HG02623 (cell line): ENCODE data around the gene CASZ1.
A peak's percentile ranks its signal among the peaks of the same experiment; 100 is the strongest.

Experiments used
- ATAC-seq: cut with Tn5 transposase; IDR thresholded peaks from one replicate; pipeline ENCODE4 v1.9.1; 2021; ENCODE audit warnings: moderate library complexity; ENCODE audit not compliant: unreplicated experiment

The CASZ1 gene

DNA sequence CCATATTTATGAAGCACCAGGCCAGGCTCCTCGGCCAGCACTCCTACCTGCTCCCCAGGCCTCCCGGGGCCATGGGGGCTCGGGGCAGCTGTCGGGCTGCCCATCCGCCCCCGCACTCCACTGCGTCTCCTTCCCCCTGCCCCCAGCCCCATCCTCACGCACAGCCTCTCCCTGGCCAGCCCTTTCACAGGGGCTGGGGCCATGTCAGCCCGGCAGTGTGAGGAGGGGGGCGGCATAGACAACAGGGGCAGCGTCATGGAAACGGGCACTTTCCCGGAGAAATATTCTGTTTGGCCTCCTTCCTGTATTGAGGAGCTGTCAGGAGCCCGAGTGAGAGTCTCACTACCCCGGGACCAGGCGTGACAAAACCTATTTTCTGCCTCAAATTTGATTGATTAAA lies 87.3 kb downstream of the CASZ1 start:
- ATAC-seq: no peak

DNA sequence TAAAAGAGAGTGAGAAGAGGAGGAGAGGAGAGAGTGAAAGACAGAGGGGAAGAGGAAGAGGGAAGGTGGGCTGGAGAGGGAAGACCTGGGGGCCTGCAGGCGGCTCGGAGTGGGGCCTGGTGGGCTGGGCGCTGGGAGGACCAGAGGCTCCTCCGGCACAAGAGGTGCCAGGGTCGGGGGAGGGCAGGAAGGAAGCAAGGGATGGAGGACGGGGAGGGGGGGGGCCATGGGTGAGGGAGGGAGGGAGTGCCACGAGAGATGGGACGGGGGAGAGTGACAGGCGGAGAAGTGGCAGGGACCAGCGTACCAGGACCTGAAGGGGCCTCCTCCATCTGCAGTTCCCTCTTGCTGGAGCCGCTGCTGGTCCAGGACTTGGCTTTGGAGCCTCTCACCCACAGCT lies 87.7 kb downstream of the CASZ1 start:
- no peak for ATAC-seq

DNA sequence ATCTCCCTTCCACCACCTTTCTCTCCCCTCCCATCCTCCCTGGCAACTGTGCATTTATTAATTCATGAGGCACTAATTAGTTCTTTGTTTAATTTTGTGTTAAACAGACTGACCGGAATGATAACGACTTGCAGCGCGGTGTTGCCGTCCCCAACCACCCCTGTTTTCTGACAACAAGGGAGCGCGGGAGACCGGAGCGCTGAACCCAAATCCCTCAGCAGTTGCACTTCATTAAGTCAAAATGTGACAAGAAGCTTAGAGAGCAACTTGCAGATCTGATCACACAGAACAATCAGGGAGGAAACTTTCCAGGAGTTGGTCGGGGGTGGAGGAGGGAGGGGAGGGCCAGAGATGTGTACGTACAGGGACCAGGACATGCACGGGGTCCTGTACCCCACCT lies 89.2 kb downstream of the CASZ1 start:
- no peak for ATAC-seq

DNA sequence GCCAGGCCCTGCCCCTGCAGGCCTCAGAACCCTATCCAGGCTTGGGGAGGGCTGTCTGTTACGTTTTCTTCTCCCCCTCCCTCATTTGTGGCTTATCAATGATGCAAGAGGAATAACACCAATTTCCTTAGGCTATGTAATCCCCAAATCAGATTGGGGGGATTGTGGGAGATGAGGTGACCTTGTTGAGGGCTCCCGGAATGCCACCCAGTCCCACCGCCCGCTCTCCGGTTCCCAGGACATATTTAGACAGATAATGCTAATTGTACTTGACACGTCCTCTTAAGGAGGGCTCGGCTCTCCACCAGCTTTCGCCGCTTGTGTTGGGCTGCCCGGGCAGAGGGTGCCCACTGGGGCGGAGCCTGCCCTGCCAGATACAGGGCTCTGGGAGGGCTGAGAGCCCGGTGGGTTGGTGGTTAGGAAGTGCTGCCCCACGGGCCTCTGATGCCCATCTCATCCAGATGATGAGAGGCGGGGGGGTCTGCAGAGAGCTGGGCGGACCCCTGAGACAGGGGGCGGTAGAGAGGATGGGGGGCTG lies 90.0 kb downstream of the CASZ1 start:
- ATAC-seq: no peak

DNA sequence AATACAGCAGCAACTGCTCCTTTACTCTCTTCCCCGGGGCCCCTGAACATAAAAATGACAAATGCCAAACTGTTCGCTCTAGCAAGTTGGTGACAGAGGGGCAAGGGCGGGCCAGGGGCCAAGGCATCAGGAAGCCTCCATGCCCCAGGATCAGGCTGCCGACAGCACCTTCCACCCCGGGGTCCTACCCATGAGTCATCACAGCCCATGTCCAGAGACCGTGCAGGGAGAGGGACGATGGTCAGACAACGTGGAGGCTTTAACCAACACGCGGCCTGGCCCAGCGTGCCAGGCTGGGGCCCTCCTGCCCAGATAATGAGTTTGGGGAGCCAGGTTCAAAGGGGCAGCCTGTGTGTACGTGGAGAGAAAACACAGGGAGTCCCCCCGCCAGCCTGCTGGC lies 90.5 kb downstream of the CASZ1 start:
- no peak for ATAC-seq

DNA sequence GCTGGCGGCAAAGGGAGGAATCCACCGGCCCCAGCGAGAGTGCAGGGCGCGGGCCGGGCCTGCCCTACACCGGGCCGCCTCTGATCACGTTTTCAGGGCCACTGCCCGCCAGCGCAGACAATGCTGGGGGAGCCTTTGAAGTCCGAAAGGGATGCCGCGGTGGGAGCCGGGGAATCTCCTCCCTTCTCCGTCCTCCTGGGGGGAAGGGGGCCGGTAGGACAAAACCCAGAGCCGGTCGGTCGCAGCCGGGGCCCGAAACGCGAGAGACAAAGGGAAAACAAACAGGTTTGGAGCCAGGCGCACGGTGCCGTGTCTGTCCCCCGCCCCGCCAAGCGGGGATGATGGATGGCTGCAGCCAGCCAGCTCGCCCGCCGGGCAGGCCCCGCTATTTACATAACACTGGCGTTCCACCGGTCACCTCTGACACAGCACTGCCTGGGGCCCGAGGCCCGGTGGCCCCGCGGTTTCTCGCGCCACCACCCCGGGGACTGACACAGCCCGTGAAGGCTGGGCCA lies 92.0 kb downstream of the CASZ1 start:
- no peak for ATAC-seq

DNA sequence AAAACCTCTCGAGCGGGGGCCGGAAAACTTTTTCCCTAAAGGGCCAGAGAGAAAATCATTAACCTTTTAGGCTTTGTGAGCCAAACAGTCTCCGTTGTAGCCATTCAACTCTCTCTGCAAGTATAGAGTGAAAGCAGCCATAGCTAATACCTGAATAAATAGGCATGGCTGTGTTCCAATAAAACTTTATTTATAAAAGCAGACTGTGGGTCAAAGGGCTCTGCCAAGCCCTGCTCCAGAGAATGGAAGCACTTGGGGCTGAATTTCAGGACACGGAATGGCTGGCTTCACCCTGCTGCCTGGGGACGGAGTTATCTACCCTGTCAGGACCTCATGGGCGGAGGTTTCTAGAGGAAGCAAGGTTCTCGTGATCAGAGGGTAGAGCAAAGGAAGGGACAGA lies 92.7 kb downstream of the CASZ1 start:
- ATAC-seq: no peak

DNA sequence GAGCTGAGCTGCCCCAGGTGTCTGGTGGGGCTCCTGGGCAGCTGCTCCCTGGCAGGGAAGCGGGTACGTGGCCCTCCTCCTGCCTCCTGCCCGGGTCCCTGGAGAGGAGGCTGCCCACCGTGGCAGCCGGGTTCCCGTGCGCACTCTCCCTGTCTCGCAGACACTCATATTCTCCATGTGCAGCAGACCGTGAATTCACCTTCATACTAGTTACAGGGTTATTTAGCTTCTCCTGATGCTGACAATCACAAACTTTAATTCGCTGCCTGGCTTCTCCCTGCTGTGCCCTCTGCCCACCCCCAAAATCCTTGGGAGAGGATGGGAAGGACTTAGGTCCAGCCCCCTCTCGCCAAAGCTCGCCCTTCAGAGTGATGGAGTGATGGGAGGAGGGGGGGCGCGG lies 95.3 kb downstream of the CASZ1 start:
- no peak for ATAC-seq

DNA sequence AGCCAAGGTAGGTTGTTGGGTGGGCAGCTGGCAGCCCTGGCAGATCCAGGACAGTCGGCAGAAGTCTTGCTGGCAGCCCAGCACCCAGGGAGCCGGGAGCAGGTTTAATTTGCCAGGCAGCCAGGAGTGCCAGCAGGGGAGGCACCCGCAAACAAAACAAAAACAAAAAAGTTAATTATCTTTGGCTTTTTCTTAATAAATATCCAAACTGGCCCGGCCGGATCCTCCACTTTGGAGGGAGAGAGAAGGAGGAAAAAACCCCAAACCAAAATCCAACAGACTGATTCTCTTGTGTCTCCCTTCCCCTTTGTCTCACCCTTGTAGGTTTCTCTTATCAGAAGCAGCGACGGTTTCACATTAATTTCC lies 97.0 kb downstream of the CASZ1 start:
- no peak for ATAC-seq

DNA sequence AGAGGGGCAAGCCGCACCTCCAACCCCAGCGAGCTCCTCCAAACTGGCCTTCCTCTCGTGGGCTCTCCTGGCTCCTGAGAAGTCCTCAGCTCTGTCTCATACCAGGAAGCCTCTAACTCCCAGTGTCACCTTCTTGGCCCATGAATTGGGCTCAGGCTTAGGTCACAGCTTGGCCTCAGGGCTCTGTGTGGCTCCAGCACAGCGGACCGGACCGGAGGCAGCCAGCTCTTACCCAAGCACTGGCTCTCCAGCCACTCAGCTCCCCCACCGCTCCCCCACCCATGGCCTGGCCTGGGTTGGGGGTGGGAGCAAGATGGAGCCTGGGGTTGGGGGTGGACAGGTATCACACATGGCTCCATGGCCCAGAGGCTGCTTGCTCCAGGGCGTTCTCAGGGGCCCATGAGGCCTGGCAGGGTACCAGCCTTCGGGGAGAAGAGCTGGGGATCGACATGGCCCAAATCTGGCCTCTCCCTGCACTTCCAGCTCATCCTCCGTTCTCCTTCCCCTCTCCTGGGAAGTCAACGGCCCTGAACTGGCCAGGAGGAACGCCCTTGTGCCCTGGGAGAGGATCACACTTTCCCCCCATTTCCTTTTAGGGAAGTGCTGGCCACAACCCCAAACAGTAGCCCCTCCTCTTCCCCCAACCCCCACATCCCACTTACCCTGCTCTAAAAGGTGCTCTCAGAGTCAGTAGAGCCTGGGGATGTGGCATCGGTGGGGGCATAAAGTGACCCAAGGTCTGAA lies 97.5 kb downstream of the CASZ1 start:
- ATAC-seq: no peak

DNA sequence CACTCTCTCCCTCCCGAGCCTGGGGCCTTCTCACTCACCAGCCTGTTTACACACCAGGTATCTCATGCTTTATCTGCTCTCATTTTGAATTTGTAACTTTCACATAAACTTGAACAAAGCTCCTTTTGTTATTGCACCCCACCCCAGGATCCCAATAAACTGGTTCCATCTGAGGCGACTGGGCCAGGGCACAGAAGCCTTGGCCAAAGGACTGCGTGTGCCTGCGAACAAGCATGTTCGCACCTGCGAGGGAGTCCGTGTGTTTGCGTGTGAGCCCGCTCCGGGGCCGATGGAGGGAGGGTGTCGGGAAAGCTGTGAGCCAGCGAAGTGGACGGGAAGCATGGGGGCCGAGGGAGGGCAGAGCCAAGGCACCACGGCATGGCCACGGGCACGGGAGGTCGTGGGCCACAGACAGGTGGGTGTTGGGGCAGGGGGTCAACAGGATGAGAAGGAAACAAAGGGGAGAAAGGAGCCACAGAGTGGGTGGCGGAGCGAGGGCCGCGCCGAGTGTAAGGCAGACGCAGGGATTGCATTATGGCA lies 98.8 kb downstream of the CASZ1 start:
- no peak for ATAC-seq

DNA sequence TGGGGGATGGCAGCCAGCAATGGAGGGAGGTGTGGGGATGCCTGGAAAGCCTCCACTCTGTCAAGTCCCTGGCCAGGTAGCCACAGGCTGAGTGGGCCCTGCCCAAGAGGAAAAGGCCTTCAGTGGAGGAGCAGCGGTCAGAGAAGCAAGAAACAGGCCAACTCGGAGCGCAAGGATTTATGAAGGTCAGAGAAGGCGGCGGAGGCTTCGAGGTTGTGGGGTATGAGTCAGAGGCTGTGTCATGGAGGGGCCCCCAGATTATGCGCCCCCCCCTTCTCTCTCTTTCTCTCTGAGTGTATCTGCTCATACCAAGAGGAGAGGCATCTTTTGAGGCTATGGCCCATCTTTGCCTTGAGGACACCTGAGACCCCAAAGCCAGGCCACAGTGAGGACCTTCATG lies 99.5 kb downstream of the CASZ1 start:
- no peak for ATAC-seq

DNA sequence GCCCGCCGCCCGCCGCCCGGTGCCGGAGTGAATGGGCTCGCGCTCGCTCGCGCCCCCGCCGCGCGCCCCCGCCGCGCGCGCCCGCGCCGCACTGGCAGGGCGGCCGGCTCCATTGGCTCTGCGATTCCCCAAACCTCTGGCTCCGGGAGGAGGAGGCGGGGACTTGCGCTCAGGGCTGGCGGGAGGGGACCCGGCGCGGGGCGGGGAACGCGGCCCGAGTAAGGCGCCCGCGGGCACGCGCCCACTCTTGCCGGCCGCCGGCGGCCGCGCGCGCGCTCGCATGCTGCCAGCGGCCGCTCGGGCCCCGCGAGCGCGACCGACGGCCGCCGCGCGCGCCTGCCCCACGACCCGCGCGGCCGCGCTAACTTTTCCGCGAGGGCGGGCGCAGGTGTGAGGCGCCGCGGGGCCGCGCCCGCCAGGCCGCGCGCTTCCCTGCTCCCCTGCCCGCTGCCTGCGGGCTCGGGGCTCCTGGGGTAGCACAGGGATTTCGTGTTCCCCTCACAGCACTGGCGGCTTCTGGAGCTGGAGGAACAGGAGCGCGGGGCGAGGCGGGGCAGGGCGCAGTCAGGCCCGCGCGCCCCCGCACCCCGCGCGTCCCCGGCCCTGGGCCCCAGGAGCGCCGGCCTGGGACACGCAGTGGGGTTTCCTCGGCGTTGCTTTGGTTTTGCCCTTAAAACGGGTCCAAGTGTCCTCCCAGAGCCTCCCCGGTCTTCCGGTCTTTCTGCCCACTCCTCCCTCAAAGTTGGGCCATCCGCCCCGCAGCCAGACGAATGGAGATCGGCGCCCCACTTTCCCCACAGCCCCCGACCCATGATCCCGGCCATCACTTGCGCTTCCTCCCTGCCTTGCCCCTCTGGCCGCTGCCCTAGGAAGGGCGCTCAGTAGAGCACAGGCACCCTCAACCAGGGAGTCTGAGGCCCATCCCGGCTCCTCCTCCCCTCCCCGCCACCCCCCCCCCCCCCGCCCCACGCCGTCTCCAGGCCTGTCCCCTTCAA lies 101.5 kb downstream of the CASZ1 start:
- ATAC-seq: peak; percentile 49

DNA sequence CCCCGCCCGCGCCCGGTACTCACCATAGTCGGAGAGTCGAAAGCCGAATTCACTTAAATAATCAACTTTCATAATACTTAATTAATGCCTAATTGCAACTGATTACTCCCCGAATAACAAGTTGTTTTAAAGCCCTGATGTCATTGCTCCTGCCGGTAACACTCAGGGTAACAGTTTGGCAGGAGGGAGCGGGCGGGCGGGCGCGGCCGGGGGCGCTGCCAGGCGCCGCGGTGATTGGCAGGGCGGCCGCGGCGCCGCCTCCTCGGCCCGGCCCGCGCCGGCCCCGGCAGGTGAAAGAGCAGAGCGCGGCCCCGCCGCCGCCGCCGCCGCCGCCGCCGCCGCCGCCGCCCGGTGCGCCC lies 102.2 kb downstream of the CASZ1 start:
- peak; percentile 45 for ATAC-seq

DNA sequence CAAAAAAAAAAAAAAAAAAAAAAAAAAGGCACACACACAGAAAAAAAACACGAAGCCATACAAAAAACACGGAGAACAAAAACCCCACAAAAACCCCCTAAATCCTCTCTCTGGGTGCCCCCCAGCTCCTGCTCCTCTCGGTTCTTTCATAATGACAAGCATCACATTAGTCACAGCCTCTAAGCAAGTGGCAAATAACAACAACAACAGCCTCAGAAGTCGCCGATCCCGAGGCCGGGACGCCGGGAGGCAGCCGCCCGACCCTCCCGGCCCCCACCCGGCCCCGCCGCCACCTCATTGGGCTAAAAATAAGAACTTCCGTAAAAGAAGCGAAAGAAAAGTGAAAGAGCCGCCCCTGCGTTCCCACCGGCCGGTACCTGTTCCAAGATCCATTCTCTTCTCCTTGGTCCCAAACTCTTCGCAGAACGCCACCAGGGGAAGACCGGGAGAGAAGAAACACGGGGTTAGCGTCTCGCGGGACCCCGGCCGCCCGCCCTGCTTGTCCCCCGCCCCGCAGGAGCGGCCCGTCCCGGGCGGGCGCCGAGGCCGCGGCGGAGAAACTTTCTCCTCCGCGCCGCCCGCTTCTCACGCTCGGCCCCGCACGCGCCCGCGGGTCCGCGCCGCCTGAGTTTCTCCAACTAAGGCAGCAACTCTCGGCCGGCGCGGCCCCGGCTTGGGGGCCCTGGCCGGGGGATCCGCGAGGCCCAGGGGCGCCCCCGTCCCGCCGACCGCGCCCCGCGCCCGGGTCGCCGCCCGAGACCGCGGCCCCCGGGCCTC lies 102.8 kb downstream of the CASZ1 start:
- ATAC-seq: peak; percentile 9

DNA sequence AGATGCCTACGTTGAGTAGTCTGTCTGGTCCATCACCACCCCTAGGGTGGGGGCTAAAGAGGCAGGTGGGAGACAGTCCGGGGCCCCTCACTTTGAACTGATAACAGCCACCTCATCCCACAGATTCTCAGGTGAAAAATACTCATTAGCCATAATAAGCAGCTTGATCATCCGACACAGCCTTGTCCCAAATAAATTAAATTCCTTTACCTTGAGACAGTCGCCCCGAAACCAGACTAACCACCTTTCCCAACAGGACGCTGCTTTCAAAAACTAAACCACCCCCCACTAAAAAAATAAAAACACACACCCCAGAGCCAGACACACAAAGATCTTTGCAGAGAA lies 103.3 kb downstream of the CASZ1 start:
- no peak for ATAC-seq

DNA sequence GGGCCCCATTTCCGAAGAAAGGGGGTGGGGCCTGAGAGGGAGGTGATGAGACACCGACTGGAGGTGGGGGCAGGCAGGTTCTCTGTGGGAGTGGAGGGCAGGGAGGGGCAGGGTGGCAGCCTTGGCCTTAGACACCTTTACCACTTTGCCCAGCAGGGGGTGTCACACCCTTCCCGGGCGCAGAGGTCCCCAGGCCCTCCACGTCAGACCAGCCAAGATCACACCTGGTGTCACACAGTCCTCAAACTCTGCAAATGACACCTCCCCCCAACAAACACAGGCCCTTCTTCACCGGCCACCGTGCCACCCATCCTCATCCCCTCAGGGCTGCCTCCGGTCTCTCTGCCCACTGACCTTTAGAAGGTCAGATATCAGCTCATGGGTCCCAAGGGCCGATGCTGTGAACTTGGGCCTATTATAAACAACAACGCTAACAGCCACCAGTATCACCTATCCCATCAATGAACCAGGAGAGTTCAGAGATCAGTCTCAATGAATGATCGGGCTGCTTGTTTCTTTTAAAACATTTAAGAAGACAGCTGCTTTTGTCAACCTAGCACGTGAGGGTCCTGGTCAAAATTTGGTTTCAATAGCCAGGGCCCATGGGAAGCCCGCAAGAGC lies 103.9 kb downstream of the CASZ1 start:
- no peak for ATAC-seq

DNA sequence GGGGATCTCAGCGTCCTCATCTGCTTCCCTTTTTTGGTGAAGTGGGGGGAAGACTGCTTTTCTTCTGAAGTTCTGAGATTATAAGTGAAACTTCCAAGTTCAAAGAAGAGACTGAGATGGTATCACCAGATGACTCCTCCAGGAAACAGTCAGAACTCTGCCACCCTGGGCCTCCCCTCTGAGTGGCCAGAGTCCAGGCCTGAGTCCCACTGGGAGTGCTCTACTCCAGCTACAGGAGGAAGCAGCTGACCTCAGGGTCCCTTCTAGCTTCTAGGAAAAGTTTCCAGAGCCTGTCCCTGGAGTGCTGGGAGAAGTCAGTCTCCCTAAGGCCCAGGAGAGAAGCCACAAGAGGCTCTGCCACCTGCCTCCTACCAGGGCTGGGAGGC lies 104.7 kb downstream of the CASZ1 start:
- ATAC-seq: no peak

DNA sequence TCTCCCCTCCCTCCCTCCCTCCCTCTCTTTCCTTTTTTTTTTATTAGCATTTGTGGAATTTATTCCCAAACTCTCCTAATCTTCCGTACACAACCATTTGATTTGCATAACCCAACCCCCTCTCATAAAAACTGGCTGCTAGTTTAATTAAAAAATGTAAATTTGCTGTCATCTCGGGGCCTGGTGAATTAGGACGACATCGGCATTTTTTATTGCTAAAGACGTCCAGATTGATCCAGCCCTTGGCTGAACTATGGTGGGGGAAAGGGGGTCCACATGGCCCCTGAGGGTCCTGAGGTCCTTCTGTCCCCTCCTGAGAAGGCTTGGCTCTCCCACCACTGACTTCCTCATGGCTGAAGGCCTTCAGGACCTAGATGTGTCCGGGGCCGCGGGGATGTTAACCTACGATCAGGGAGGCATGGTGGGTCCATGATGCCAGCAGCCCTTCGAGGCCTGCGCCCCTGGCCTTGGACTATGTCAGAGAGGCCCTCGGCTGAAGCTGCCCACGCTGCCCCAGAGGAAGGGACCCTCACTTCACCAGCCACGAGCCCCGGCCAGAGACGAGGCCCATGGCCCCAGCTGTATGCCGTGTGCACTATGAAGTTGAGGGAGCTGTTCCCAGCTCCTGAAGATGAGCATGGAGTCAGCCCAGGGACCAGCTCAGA lies 105.2 kb downstream of the CASZ1 start:
- ATAC-seq: no peak

DNA sequence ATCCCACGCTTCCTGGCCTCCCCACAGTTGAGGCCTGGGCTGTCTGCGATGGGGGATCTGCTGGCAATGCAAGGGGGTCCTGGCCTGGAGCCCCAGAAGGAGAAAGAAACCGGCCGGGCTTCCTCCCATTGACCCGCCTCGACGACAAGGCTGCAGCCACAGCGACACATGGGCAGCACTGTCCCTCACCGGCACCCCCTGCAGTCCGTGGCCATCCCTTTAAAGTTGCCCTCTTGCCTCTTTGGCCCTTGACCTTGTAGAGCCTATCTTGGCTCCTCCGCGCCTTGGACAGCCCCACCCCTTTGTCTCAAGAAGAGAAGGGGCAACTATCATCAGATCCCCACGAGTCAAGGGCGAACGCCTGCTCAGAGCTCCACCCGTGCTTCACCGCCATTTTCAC lies 106.0 kb downstream of the CASZ1 start:
- ATAC-seq: no peak
